WTC11 (cell line): Measurements from ENCODE around the gene RNF125.

ENCODE experiments used
- CBFB ChIP-seq: sonication (generic); formaldehyde crosslinking; IDR thresholded peaks from 2 replicates; pipeline ENCODE4 v1.8.1; 2022; ENCODE audit warnings: mild to moderate bottlenecking, low read depth, missing genetic modification reagents
- CTCF ChIP-seq: fragments of 200-600 bp; IDR thresholded peaks from 2 replicates; pipeline ENCODE4 v1.8.0; 2022; ENCODE audit warnings: antibody characterized with exemption
- FOXJ3 ChIP-seq: sonication (generic); formaldehyde crosslinking; IDR thresholded peaks from 2 replicates; pipeline ENCODE4 v1.9.0; 2021; ENCODE audit warnings: missing genetic modification reagents, mild to moderate bottlenecking, borderline replicate concordance
- GTF2I ChIP-seq: fragments of 250-450 bp; sonication (Bioruptor Pico); conservative IDR thresholded peaks from 2 replicates; pipeline ENCODE4 v1.4.0; 2021; ENCODE audit warnings: mild to moderate bottlenecking
- KAT7 ChIP-seq: sonication (generic); formaldehyde crosslinking; IDR thresholded peaks from 2 replicates; pipeline ENCODE4 v1.8.1; 2023; ENCODE audit warnings: missing genetic modification reagents, mild to moderate bottlenecking, borderline replicate concordance
- NFE2L1 ChIP-seq: sonication (generic); formaldehyde crosslinking; IDR thresholded peaks from 2 replicates; pipeline ENCODE4 v1.8.1; 2023; ENCODE audit warnings: missing genetic modification reagents
- NR3C1 ChIP-seq: sonication (generic); formaldehyde crosslinking; conservative IDR thresholded peaks from 2 replicates; pipeline ENCODE4 v1.8.1; 2023; ENCODE audit warnings: low read depth, mild to moderate bottlenecking, missing genetic modification reagents
- RELA ChIP-seq: sonication (generic); formaldehyde crosslinking; IDR thresholded peaks from 2 replicates; pipeline ENCODE4 v1.8.1; 2022; ENCODE audit warnings: missing genetic modification reagents, mild to moderate bottlenecking, borderline replicate concordance
- SMAD4 ChIP-seq: sonication (generic); formaldehyde crosslinking; IDR thresholded peaks from 2 replicates; pipeline ENCODE4 v1.8.0; 2022; ENCODE audit warnings: mild to moderate bottlenecking, missing genetic modification reagents
- SP1 ChIP-seq: sonication (generic); formaldehyde crosslinking; conservative IDR thresholded peaks from 2 replicates; pipeline ENCODE4 v1.8.1; 2022; ENCODE audit warnings: missing genetic modification reagents
- TP53 ChIP-seq: sonication (generic); formaldehyde crosslinking; IDR thresholded peaks from 2 replicates; pipeline ENCODE4 v1.8.1; 2023; ENCODE audit warnings: mild to moderate bottlenecking, missing genetic modification reagents
- USF1 ChIP-seq: sonication (generic); formaldehyde crosslinking; IDR thresholded peaks from 2 replicates; pipeline ENCODE4 v1.8.0; 2022; ENCODE audit warnings: mild to moderate bottlenecking, missing genetic modification reagents
- TF ChIP-seq, protein P1 (sequence below): sonication (generic); formaldehyde crosslinking; IDR thresholded peaks from 2 replicates; pipeline ENCODE4 v1.8.1; 2023; ENCODE audit warnings: mild to moderate bottlenecking, missing genetic modification reagents, moderate library complexity

DNA sequence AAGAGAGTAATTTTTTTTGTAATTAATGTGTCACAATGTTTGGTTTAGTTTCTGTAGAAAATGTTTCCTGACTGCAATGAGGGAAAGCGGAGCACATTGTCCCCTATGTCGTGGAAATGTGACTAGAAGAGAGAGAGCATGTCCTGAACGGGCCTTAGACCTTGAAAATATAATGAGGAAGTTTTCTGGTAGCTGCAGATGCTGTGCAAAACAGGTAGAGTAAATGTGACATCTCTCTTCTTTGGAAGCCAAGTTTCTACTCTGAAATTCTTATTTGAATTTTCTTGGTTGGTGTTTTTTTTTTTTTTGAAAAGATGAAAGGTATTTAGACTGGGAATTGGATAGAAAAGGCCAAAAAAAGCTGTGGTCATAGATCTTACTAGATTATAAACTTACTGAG lies 93.1 kb downstream of the RNF125 start:
- TF ChIP-seq RELA (CRISPR knock-in tag) = no peak
- TF ChIP-seq SP1 (CRISPR knock-in tag) = no peak
- no peak for TF ChIP-seq NFE2L1 (CRISPR knock-in tag)
- no peak for TF ChIP-seq CTCF
- no peak for TF ChIP-seq CBFB
- TF ChIP-seq TP53 (CRISPR knock-in tag) = no peak
- no peak for TF ChIP-seq FOXJ3 (CRISPR knock-in tag)
- no peak for TF ChIP-seq KAT7
- no peak for TF ChIP-seq USF1 (CRISPR knock-in tag)
- no peak for TF ChIP-seq GTF2I (CRISPR knock-in tag)
- TF ChIP-seq, protein P1, sequence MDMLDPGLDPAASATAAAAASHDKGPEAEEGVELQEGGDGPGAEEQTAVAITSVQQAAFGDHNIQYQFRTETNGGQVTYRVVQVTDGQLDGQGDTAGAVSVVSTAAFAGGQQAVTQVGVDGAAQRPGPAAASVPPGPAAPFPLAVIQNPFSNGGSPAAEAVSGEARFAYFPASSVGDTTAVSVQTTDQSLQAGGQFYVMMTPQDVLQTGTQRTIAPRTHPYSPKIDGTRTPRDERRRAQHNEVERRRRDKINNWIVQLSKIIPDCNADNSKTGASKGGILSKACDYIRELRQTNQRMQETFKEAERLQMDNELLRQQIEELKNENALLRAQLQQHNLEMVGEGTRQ (CRISPR knock-in tag) = no peak
- no peak for TF ChIP-seq NR3C1 (CRISPR knock-in tag)
- no peak for TF ChIP-seq SMAD4
